MCF 10A (cell line): ENCODE results near the gene SIRT7. TPM values are rescaled to one million over a fixed set of nuclear protein-coding genes. Genes with fewer than 3 reads are reported as not detected.

ENCODE experiments used
- BruUV-seq: library from RNA; stranded (reverse); fragments of 400-500 nt; replicated peaks from 2 replicates; lab custom pipeline; 2021; lab: Mats Ljungman, UMichigan
- CTCF ChIA-PET: fragments of 300-600 bp; sonication (Branson Sonifier 250); formaldehyde crosslinking; extraction: SDS; loops from one replicate; lab custom pipeline; 2021; ENCODE audit warnings: antibody characterized with exemption, inconsistent platforms; lab: Yijun Ruan, JAX
- POLR2A ChIA-PET: fragments of 300-600, 350-650 bp; sonication (Branson Sonifier 250); formaldehyde crosslinking; extraction: SDS; loops from one replicate; lab custom pipeline; 2020; ENCODE audit warnings: antibody characterized with exemption, inconsistent platforms; lab: Yijun Ruan, JAX
- DNase-seq: peaks from one replicate; pipeline ENCODE4 v3.0.0-alpha.2; 2018; ENCODE audit not compliant: unreplicated experiment
- H3K27ac Mint-ChIP-seq: one replicate; pipeline ENCODE4 v1.8.0; 2022; ENCODE audit warnings: mild to moderate bottlenecking, low read depth, mixed read lengths; ENCODE audit not compliant: unreplicated experiment
- H3K27me3 Mint-ChIP-seq: one replicate; pipeline ENCODE4 v1.8.0; 2022; ENCODE audit warnings: mixed read lengths; ENCODE audit not compliant: insufficient read depth, unreplicated experiment
- H3K36me3 Mint-ChIP-seq: one replicate; pipeline ENCODE4 v1.8.0; 2022; ENCODE audit warnings: mild to moderate bottlenecking, moderate library complexity, mixed read lengths; ENCODE audit not compliant: insufficient read depth, unreplicated experiment
- H3K4me1 Mint-ChIP-seq: one replicate; pipeline ENCODE4 v1.8.0; 2022; ENCODE audit warnings: mixed read lengths; ENCODE audit not compliant: insufficient read depth, unreplicated experiment
- H3K4me3 Mint-ChIP-seq: one replicate; pipeline ENCODE4 v1.8.0; 2022; ENCODE audit warnings: mild to moderate bottlenecking, moderate library complexity, mixed read lengths; ENCODE audit not compliant: unreplicated experiment
- H3K9me3 Mint-ChIP-seq: one replicate; pipeline ENCODE4 v1.8.0; 2022; ENCODE audit warnings: mixed read lengths; ENCODE audit not compliant: unreplicated experiment
- CTCF ChIP-seq: fragments of 200-600 bp; IDR thresholded peaks from one replicate; pipeline ENCODE4 v1.8.0; 2022; ENCODE audit warnings: antibody characterized with exemption, mild to moderate bottlenecking; ENCODE audit not compliant: unreplicated experiment
- intact Hi-C: fragments of 100-400 bp; cut with micrococcal nuclease; formaldehyde crosslinking; loops from 2 replicates; pipeline ENCODE4 v1.14.1; 2022
- total RNA-seq: library from RNA; stranded (reverse); gene quantifications from 2 replicates; pipeline ENCODE4 v1.2.3, GENCODE V29; 2022

The SIRT7 gene
- total RNA-seq, 1 experiment from 2014 or later = 36.6 TPM

GRCh38 chr17:81890447-81891302 is 27.3 kb downstream of the SIRT7 start:
- Mint-ChIP-seq H3K4me3 (peak overlapping the region; percentile 91), H3K9me3 (no peaks in the 10 kb centered on the region), H3K27me3 (no peaks in the 10 kb centered on the region), H3K36me3 (peaks cover 77% of the 10 kb centered on the region), H3K27ac (peak overlapping the region; percentile 96), H3K4me1 (peaks cover 22% of the 10 kb centered on the region)
- BruUV-seq = no TSS peak
- ChIA-PET CTCF (interaction anchor here (0.7 to 2.5 kb wide), 2 partner anchors 130 to 206 kb away, joined by 4 to 6 read pairs; no protein-coding TSS in a partner anchor), POLR2A (interaction anchor here (0.6 to 2.4 kb wide), 5 partner anchors 17 to 167 kb away, joined by 3 to 9 read pairs (median 6); no protein-coding TSS in a partner anchor)
- intact Hi-C loops = no loop called here
- DNase-seq = no peak
- TF ChIP-seq CTCF = no peak

GRCh38 chr17:81889602-81890001 is 28.4 kb downstream of the SIRT7 start:
- H3K27ac Mint-ChIP-seq = peak overlapping the region; percentile 96
- no peak for TF ChIP-seq CTCF
- no peaks in the 10 kb centered on the region for H3K9me3 Mint-ChIP-seq
- ChIA-PET CTCF (no interaction called here), POLR2A (interaction anchor here (0.7 to 2.1 kb wide), 3 partner anchors 17 to 261 kb away, joined by 3 to 9 read pairs (median 8); no protein-coding TSS in a partner anchor)
- peak overlapping the region; percentile 91 for H3K4me3 Mint-ChIP-seq
- no peaks in the 10 kb centered on the region for H3K27me3 Mint-ChIP-seq
- BruUV-seq = no TSS peak
- peaks cover 26% of the 10 kb centered on the region for H3K4me1 Mint-ChIP-seq
- H3K36me3 Mint-ChIP-seq = peaks cover 69% of the 10 kb centered on the region
- intact Hi-C loops = no loop called here
- DNase-seq = no peak

GRCh38 chr17:81888988-81889595 is 28.9 kb downstream of the SIRT7 start:
- Mint-ChIP-seq H3K9me3 (no peaks in the 10 kb centered on the region), H3K4me1 (peaks cover 26% of the 10 kb centered on the region), H3K27me3 (no peaks in the 10 kb centered on the region), H3K36me3 (peaks cover 69% of the 10 kb centered on the region), H3K4me3 (peak overlapping the region; percentile 91), H3K27ac (no peak overlapping the region)
- no peak for DNase-seq
- no TSS peak for BruUV-seq
- no peak for TF ChIP-seq CTCF
- CTCF ChIA-PET = no interaction called here
- POLR2A ChIA-PET = interaction anchor here (0.7 to 2.1 kb wide), 2 partner anchors 17 to 260 kb away, joined by 3 to 9 read pairs; no protein-coding TSS in a partner anchor
- intact Hi-C loops = no loop called here
